Measurements from ENCODE around the gene TRIM63.

DNA sequence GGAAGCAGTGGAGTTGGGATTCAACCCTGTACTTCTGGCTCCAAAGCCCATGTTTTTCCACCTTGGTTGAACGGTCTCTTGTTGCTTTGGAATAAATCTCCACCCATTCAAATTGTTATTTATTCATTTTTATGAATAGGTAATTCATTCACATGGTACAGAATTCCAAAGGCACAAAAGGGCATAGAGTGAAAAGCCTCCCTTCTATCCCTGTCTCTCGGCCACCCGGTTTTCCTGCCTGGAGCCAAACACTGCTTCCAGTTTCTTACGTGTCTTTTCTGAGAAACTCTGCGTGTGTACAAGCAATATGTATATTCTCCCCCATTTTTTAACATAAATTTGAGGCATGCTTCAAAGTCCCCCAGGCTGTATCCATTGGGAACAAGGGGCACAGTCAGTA is 41.9 kb downstream of the TRIM63 start:
- no peak for TF ChIP-seq CTCF (IDR thresholded peaks at IDR 0.05)
- TF ChIP-seq POLR2A (IDR thresholded peaks at IDR 0.05), result no peak
